ENCODE data around the gene PRRX2.

The PRRX2 gene

DNA sequence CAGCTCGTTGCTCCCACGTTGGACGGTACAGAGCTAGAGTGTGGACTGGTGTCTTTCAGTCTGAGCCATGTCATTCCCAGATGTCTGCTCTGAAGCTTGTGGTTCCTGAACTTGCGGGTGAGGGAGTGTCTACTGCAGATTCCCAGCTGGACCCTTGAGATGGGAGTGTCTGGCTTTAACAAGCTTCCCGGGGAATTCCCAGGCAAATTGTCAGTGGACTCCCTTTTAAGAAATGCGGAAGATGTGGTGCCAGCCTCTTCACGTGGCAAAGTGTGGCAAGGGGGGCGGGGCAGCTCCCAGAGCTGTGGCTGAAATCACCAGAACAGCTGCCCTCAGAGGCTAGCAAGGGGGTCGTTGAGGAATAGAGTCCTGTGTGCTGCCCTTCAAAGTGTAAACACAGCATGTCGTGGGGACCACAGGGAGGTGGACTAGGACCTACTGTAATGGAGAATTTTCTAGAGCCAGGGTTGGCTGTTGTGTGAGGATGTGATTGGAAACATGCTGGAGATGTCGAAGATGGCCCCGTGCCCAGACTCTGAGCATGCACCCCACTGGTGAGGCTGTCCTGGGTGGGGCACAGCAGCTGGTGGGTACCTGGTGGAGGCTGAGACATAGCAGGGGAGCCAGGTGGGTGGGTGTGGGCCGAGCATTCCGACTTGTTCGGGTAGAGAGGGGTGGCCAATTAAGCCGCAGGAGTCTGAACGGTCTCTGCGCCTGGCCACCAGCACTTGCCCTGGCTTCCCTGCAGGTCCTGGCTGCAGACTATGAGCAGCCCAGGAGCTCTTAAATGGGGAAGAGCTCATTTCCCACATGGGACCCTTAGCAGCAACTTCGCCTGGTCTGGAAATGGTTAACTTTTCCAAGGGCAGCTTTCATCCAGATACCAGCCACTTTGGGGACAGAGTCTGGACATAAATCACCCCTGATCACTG, 37.4 kb downstream of the PRRX2 start:
- Mint-ChIP-seq H3K4me1 (peaks cover 19% of the 10 kb centered on the region), H3K27me3 (ENCODE audit: low read depth) (peaks cover 34% of the 10 kb centered on the region), H3K27ac (peak overlapping the region in 2 of 3 experiments; percentile 62 to 67), H3K36me3 (ENCODE audit: low read depth) (no peaks in the 10 kb centered on the region), H3K9me3 (no peaks in the 10 kb centered on the region), H3K4me3 (peak overlapping the region in 1 of 3 experiments; percentile 5)
- no peak for TF ChIP-seq CTCF (IDR thresholded peaks at IDR 0.05; ENCODE audit: unreplicated experiment in 3 of 3)

GRCh38 chr9:129703667-129704355, 38.4 kb downstream of the PRRX2 start:
- no peaks in the 10 kb centered on the region for H3K36me3 Mint-ChIP-seq (ENCODE audit: low read depth)

GRCh38 chr9:129704807-129705206, 39.4 kb downstream of the PRRX2 start:
- H3K4me1 Mint-ChIP-seq = peaks cover 19% of the 10 kb centered on the region
- no peak for TF ChIP-seq CTCF (IDR thresholded peaks at IDR 0.05; ENCODE audit: unreplicated experiment in 3 of 3)
- H3K9me3 Mint-ChIP-seq = no peaks in the 10 kb centered on the region
- no peak overlapping the region for H3K4me3 Mint-ChIP-seq
- no peaks in the 10 kb centered on the region for H3K36me3 Mint-ChIP-seq (ENCODE audit: low read depth)
- peaks cover 36% of the 10 kb centered on the region for H3K27me3 Mint-ChIP-seq (ENCODE audit: low read depth)
- H3K27ac Mint-ChIP-seq = no peak overlapping the region

More at GRCh38 chr9:129703667-129704355, 38.4 kb downstream of the PRRX2 start:
- Mint-ChIP-seq H3K27ac (peak overlapping the region in 1 of 3 experiments; percentile 66), H3K4me3 (no peak overlapping the region), H3K27me3 (ENCODE audit: low read depth) (peaks cover 40% of the 10 kb centered on the region), H3K9me3 (no peaks in the 10 kb centered on the region), H3K4me1 (peaks cover 19% of the 10 kb centered on the region)
- TF ChIP-seq CTCF (IDR thresholded peaks at IDR 0.05; ENCODE audit: unreplicated experiment in 3 of 3) = no peak

DNA sequence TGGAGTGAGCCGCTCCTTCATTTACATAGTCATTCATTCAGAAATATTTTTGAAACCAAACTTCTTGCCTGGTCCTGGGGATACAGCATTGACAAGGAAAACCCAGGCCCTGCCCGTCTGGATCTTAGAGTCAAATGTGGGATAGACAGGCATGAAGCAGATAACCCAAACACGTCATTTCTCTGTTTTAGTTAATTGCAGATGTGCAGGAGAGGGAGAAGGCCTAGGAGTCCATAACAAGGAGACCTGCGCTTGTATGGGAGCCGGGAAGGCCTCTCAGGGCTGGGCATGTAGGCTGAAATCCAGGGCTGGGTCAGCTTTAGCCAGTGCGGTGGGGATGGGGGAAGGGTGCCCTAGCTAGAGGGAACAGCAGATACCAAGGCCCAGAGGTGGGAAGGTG, 43.3 kb downstream of the PRRX2 start:
- H3K36me3 Mint-ChIP-seq (ENCODE audit: low read depth) = no peaks in the 10 kb centered on the region
- H3K4me1 Mint-ChIP-seq = peaks cover 17% of the 10 kb centered on the region
- no peaks in the 10 kb centered on the region for H3K9me3 Mint-ChIP-seq
- H3K27ac Mint-ChIP-seq = peak overlapping the region in 2 of 3 experiments; percentile 47 to 83
- H3K27me3 Mint-ChIP-seq (ENCODE audit: low read depth) = peaks cover 23% of the 10 kb centered on the region
- H3K4me3 Mint-ChIP-seq = no peak overlapping the region
- no peak for TF ChIP-seq CTCF (IDR thresholded peaks at IDR 0.05; ENCODE audit: unreplicated experiment in 3 of 3)

- Mint-ChIP-seq H3K36me3 (ENCODE audit: low read depth) (no peaks in the 10 kb centered on the region), H3K4me1 (peaks cover 16% of the 10 kb centered on the region), H3K4me3 (peak overlapping the region in 2 of 3 experiments; percentile 32 to 36), H3K27me3 (ENCODE audit: low read depth) (peaks cover 18% of the 10 kb centered on the region), H3K27ac (peak overlapping the region; percentile 37 to 83 (median 74)), H3K9me3 (no peaks in the 10 kb centered on the region)
- no peak for TF ChIP-seq CTCF (IDR thresholded peaks at IDR 0.05; ENCODE audit: unreplicated experiment in 3 of 3)
These were observed 44.2 kb downstream of the PRRX2 start for GRCh38 chr9:129709438-129710168.
